GM23338 (cell line): ENCODE measurements around the gene CEP78. TPM values are rescaled to one million over a fixed set of nuclear protein-coding genes. Genes with fewer than 3 reads are reported as not detected.

Source experiments
- ATAC-seq: fragments of 200-7000 bp; cut with Tn5 transposase; 3 replicates; pipeline ENCODE4 v1.9.1; 2020
- DNase-seq: peaks from one replicate; pipeline ENCODE4 v3.0.0-alpha.2; 2015; ENCODE audit warnings: low spot score
- H2AFZ ChIP-seq: fragments of 200-600 bp; sonication (generic); 2 replicates; pipeline ENCODE4 v1.8.0; 2016; ENCODE audit warnings: antibody characterized with exemption, mild to moderate bottlenecking, moderate library complexity
- H3F3A ChIP-seq: fragments of 200-600 bp; sonication (generic); replicated peaks from 2 replicates; pipeline ENCODE4 v1.8.0; 2017; ENCODE audit warnings: antibody characterized with exemption, mixed run types, low read depth
- H3K27ac ChIP-seq: fragments of 200-600 bp; sonication (generic); 2 replicates; pipeline ENCODE4 v1.6.1; 2016; ENCODE audit warnings: low read depth
- H3K27me3 ChIP-seq: fragments of 200-600 bp; sonication (generic); 2 replicates; pipeline ENCODE4 v1.8.0; 2016; ENCODE audit warnings: mild to moderate bottlenecking, mixed run types, moderate library complexity; ENCODE audit not compliant: insufficient read depth
- H3K36me3 ChIP-seq: fragments of 200-600 bp; sonication (generic); 2 replicates; pipeline ENCODE4 v1.8.0; 2016; ENCODE audit warnings: mild to moderate bottlenecking; ENCODE audit not compliant: insufficient read depth
- H3K4me1 ChIP-seq: fragments of 200-600 bp; sonication (generic); 2 replicates; pipeline ENCODE4 v1.8.0; 2016; ENCODE audit warnings: mild to moderate bottlenecking, moderate library complexity; ENCODE audit not compliant: insufficient read depth
- H3K4me2 ChIP-seq: fragments of 200-600 bp; sonication (generic); 2 replicates; pipeline ENCODE4 v1.7.1; 2017; ENCODE audit warnings: mixed run types
- H3K4me3 ChIP-seq: fragments of 200-600 bp; sonication (generic); 2 replicates; pipeline ENCODE4 v1.6.1; 2016; ENCODE audit warnings: mixed run types
- H3K79me2 ChIP-seq: fragments of 200-600 bp; sonication (generic); replicated peaks from 2 replicates; pipeline ENCODE4 v1.8.0; 2017; ENCODE audit warnings: mild to moderate bottlenecking; ENCODE audit not compliant: insufficient read depth
- H3K9me2 ChIP-seq: fragments of 200-600 bp; sonication (generic); 2 replicates; pipeline ENCODE4 v1.8.0; 2017; ENCODE audit not compliant: insufficient read depth
- H4K20me1 ChIP-seq: fragments of 200-600 bp; sonication (generic); replicated peaks from 2 replicates; pipeline ENCODE4 v1.8.0; 2017; ENCODE audit warnings: mild to moderate bottlenecking; ENCODE audit not compliant: insufficient read depth
- H3K27ac Mint-ChIP-seq: 2 replicates; pipeline ENCODE4 v1.8.0; 2020; ENCODE audit warnings: inconsistent platforms, mild to moderate bottlenecking, moderate library complexity, mixed read lengths
- H3K27me3 Mint-ChIP-seq: 3 replicates; pipeline ENCODE4 v1.8.0; 2022; ENCODE audit warnings: low read depth, mild to moderate bottlenecking, moderate library complexity, mixed read lengths, inconsistent platforms; ENCODE audit not compliant: insufficient read depth, poor library complexity
- H3K36me3 Mint-ChIP-seq: 3 replicates; pipeline ENCODE4 v1.8.0; 2021; ENCODE audit warnings: low read depth, mild to moderate bottlenecking, inconsistent platforms, moderate library complexity, mixed read lengths
- H3K4me1 Mint-ChIP-seq: 3 replicates; pipeline ENCODE4 v1.8.0; 2020; ENCODE audit warnings: mild to moderate bottlenecking, inconsistent platforms, mixed read lengths
- H3K4me3 Mint-ChIP-seq: 3 replicates; pipeline ENCODE4 v1.8.0; 2021; ENCODE audit warnings: moderate library complexity, mild to moderate bottlenecking, inconsistent platforms, mixed read lengths
- H3K9me3 Mint-ChIP-seq: 3 replicates; pipeline ENCODE4 v1.8.0; 2020; ENCODE audit warnings: moderate library complexity, mild to moderate bottlenecking, inconsistent platforms, mixed read lengths
- CREB1 ChIP-seq: fragments of 250-450 bp; sonication (Bioruptor Pico); IDR thresholded peaks from 2 replicates; pipeline ENCODE4 v1.5.0; 2020; ENCODE audit warnings: low read depth, mild to moderate bottlenecking, moderate library complexity
- CTCF ChIP-seq, 2 experiments: fragments of 200-600 bp in 1 of 2; sonication (generic) in 1 of 2; conservative IDR thresholded peaks; 2 replicates each; pipeline versions ENCODE4 v1.5.1 to v1.6.1; 2016 to 2017; ENCODE audit warnings: antibody characterized with exemption in 2 of 2, low read depth in 2 of 2, mild to moderate bottlenecking in 2 of 2, moderate library complexity in 1 of 2
- ETS1 ChIP-seq: IDR thresholded peaks from 2 replicates; pipeline ENCODE4 v1.6.1; 2016; ENCODE audit warnings: antibody characterized with exemption
- EZH2 ChIP-seq: fragments of 200-600 bp; sonication (generic); IDR thresholded peaks from one replicate; pipeline ENCODE4 v1.8.0; 2017; ENCODE audit warnings: antibody characterized with exemption, mild to moderate bottlenecking, low read depth; ENCODE audit not compliant: unreplicated experiment
- EZH2phosphoT487 ChIP-seq: fragments of 200-600 bp; sonication (generic); IDR thresholded peaks from one replicate; pipeline ENCODE4 v1.8.1; 2018; ENCODE audit warnings: antibody characterized with exemption; ENCODE audit not compliant: unreplicated experiment
- NANOG ChIP-seq: IDR thresholded peaks from 2 replicates; pipeline ENCODE4 v1.6.1; 2016; ENCODE audit warnings: antibody characterized with exemption, borderline replicate concordance
- POLR2AphosphoS5 ChIP-seq: IDR thresholded peaks from 2 replicates; pipeline ENCODE4 v1.6.1; 2016; ENCODE audit warnings: antibody characterized with exemption, low read depth
- STAT1 ChIP-seq: IDR thresholded peaks from one replicate; pipeline ENCODE4 v1.6.1; 2016; ENCODE audit warnings: antibody characterized with exemption; ENCODE audit not compliant: unreplicated experiment
- ZNF114 ChIP-seq: fragments of 250-450 bp; sonication (Bioruptor Pico); IDR thresholded peaks from 2 replicates; pipeline ENCODE4 v1.5.0; 2020; ENCODE audit warnings: mild to moderate bottlenecking, moderate library complexity
- ZNF331 ChIP-seq: fragments of 250-450 bp; sonication (Bioruptor Pico); IDR thresholded peaks from 2 replicates; pipeline ENCODE4 v1.5.0; 2020; ENCODE audit warnings: low read depth, mild to moderate bottlenecking, moderate library complexity
- ZNF462 ChIP-seq: fragments of 250-450 bp; sonication (Bioruptor Pico); IDR thresholded peaks from 2 replicates; pipeline ENCODE4 v1.5.0; 2020; ENCODE audit warnings: mild to moderate bottlenecking, moderate library complexity
- polyA plus RNA-seq: library from polyadenylated mRNA; unstranded; fragments of >200 nt; fragmentation: Nextera tagmentation; extraction: Ambion mirVana; gene quantifications from 2 replicates; pipeline ENCODE4 v1.2.1, GENCODE V29; 2016
- total RNA-seq: library from RNA; depleted of rRNA; stranded (reverse); fragments of >200 nt; shearing (Covaris generic); gene quantifications from 2 replicates; pipeline ENCODE4 v1.2.3, GENCODE V29; 2014

Gene CEP78
- total and polyA plus RNA-seq, 2 experiments from 2014 or later, result 19.9 to 48.3 TPM

GRCh38 chr9:78273761-78274160, 37.9 kb downstream of the CEP78 start (continued):
- TF ChIP-seq CREB1, result no peak
- no peak for TF ChIP-seq CTCF (conservative IDR thresholded peaks at IDR 0.05; ENCODE audit: low read depth in 2 of 2)
- TF ChIP-seq STAT1, result no peak
- no peak for TF ChIP-seq EZH2phosphoT487
- TF ChIP-seq NANOG, result no peak

- Histone ChIP-seq H3K9me2 (no peaks in the 10 kb centered on the region), H3K27me3 (no peaks in the 10 kb centered on the region), H3K79me2 (no peaks in the 10 kb centered on the region), H3K36me3 (no peaks in the 10 kb centered on the region), H3K4me3 (no peak overlapping the region), H3K4me1 (no peaks in the 10 kb centered on the region), H3F3A (no peaks in the 10 kb centered on the region), H3K4me2 (no peak overlapping the region), H4K20me1 (no peaks in the 10 kb centered on the region), H3K27ac (no peak overlapping the region), H2AFZ (no peak overlapping the region)
- Mint-ChIP-seq H3K4me1 (peaks cover 6% of the 10 kb centered on the region), H3K9me3 (no peaks in the 10 kb centered on the region; the same call in 2 of the 3 replicates), H3K27ac (no peak overlapping the region), H3K36me3 (no peaks in the 10 kb centered on the region), H3K4me3 (no peak overlapping the region), H3K27me3 (no peaks in the 10 kb centered on the region)
- no peak for DNase-seq
- ATAC-seq, result no peak
- no peak for TF ChIP-seq ZNF462 (CRISPR knock-in tag)
- no peak for TF ChIP-seq EZH2phosphoT487
- TF ChIP-seq EZH2, result no peak
- no peak for TF ChIP-seq CREB1
- no peak for TF ChIP-seq ZNF114 (CRISPR knock-in tag)
- no peak for TF ChIP-seq POLR2AphosphoS5
- no peak for TF ChIP-seq ETS1
- TF ChIP-seq NANOG, result no peak
- TF ChIP-seq ZNF331 (CRISPR knock-in tag), result no peak
These were observed 42.4 kb downstream of the CEP78 start for GRCh38 chr9:78278177-78278777.
